NCI-H2081 treated with DMSO at 0.1 percent for 48 hours (cell line): ENCODE measurements around the gene SMARCC2.
A peak's percentile ranks its signal among the peaks of the same experiment; 100 is the strongest.
"Not testable (repeated sequence)": the region's sequence is repeated elsewhere in the genome, so short reads cannot be mapped to it uniquely, and the experiment has no call there.

Source experiments
- DNase-seq: peaks from one replicate; lab custom pipeline; 2025; lab: John Stamatoyannopoulos, UW

The SMARCC2 gene

DNA sequence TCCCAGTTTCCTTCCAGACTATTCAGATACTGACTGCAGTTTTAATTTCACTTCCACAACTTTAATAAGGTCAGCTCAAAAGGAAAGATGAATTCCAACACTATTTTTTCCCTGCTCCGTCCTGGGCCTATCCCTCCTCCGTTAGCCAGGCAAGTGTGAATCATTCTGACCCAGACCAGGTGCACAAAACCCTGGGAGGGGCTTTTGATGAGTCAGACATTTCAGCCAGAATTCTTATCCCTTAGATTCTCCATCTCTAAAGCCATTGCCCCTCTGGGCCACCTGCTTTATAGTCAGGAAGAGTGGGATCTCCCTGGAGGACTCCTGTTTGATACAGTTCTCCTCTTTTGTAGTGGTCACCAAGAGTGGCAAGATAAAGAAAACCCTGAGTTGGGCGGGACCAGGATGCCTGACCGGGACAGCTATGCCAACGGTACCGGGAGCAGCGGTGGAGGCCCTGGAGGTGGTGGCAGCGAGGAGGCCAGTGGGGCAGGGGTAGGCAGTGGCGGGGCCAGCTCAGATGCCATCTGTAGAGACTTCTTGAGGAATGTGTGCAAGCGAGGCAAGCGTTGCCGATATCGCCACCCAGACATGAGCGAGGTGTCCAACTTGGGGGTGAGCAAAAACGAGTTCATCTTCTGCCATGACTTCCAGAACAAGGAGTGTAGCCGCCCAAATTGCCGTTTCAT lies 69.0 kb downstream of the SMARCC2 start:
- DNase-seq, result no peak

DNA sequence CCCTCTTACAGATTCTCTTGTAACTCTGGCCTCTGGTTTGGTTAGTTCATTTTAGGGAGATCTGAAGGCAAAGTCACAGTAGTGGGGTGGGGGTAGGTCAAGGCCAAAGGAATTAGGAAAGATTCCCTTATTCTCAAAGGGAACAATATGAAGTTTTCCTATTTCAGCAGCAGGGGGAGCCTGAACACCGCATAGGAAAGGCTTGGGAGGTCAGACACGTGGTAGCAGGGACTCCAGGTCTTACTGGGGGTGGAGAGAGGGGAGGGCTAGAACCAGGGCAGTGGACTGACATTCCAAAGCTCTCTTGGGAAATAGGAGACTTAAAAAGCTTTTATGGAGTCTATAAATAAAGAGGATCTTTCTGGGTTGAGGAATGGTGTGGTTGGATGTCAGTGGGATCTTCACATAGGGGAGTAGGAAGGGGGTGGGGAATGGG lies 69.9 kb downstream of the SMARCC2 start:
- DNase-seq, result peak; percentile 40

DNA sequence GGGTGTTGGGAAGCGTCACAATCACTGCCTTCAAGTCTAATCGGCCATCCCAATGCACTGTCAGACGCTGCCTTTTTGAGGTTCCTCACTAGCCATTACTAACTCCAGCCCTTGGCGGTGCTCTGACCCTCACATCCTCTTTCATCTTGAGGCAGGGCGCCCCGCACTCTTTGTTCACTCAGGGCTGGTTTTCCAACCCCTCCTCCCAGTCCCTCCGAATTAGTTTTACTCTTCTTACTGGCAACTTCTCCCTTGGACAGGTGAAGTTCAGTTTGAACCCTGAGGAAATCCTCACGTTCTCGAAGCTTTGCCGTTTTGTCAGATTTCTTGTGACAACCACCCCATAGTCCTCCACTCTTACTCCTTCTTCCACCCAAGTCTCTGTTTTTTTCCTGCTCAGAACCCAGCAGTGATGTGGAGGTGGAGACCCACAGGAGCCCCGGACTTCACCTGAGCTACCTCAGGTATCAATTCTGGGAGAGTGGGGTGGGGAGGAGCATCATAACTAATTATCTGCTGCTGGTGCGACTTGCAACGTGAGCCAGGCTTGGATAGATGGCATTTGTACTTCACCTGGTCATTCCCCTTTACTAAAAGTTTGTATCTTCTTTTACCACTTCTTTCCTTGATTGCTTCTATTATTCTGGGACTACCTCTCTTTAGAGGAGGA lies 70.5 kb downstream of the SMARCC2 start:
- DNase-seq, result no peak

DNA sequence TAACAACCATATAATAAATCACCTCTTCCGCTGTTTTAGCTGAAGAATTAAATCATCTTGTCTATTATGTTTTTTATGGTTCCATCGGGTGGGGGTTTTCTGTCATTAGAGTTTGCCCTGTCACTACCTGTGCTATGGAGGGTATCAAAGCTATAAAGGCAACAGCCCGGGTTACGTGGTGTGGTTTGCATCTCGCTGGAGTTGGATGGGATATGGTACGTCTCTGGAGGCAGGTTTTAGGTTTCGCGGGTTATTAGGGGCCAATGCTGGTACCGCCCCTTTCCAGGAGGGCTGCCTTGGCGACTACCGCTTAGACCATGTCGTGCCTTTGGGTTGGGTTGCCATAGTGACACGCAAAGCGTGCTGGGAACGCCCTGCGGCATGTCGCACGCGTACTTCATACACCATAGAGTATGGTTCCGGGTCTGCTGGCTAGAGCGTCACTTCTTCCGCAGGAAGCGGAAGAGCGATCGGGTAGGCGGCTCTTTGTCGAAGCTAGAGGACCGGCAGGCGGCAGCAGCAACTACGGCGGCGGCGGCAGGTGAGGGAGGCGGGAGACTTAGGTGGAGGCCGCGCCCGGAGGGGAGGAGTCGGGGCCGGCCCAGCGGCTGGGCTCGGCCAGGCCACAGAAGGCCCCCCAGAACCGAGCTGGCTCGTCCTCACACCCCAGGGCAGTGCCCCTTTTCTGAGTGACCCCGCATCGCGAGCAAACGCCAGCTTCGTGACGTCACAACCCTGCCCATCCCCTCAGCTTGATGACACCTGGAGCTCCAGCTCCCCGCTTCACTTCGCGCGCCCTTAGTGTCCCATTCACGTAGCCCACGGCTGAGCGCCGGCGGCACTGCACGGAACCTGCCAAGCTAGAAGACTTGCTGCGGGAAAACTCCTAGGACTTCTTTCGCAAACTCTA lies 71.2 kb downstream of the SMARCC2 start, which contains the start of gene ZC3H10:
ZC3H10 (plus strand) TSS at position 489 of the 910 bp plus-strand sequence. CDS start 2,297 bp downstream, outside the sequence.
- DNase-seq, result peak; percentile 96

DNA sequence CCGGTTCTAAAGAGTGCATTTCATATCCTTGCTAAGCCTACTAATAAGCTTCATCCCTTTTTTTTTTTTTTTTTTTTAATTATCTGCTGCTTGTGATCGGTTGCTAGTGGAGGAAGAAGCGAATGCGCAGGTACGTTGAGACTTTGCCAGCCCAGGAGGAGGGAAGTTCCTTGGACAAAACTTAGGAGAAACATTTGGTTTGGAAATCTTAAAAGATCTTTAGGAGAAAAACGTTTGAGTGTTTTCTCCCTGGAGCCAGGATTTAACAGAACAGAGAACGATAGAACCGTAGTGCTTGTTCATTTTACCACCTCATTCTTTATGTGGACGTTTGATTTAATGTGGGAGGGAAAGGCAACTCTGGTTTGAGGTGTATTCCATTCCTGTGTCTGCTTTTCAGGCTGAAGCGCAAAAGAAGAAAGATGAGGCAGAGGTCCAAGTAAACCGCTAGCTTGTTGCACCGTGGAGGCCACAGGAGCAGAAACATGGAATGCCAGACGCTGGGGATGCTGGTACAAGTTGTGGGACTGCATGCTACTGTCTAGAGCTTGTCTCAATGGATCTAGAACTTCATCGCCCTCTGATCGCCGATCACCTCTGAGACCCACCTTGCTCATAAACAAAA lies 72.1 kb downstream of the SMARCC2 start:
- DNase-seq, result not testable (repeated sequence)

DNA sequence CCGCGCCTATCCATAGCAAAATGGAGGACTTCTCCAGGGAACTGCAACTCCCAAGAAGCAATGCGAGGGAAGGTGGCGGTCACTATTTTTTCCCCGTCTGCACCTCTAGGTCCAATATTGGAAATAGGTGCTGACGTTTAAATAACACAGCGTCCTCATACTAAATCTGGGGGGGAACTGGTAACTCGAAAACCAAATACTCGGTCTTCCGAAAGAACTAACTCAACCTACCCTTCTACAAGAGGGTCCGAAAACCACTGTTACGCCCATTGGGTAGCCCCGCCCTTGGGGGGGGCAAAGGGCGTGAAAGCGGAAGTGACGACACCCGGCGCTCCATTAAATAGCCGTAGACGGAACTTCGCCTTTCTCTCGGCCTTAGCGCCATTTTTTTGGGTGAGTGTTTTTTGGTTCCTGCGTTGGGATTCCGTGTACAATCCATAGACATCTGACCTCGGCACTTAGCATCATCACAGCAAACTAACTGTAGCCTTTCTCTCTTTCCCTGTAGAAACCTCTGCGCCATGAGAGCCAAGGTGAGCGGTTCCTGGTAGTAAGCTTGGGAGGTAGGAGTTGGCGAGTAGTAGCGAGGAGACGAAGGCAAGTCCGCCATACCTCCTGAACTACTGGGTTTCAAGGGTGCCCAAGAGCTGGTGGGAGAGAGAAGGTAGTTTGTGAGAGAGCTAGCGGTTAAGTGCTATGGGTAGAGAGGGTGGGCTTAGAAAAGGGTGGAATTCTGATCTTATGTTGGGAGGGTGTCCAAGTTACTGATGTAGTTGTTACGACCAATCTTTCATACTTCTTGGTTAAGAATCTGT lies 72.8 kb downstream of the SMARCC2 start, which contains the start of gene RPL41:
RPL41 (plus strand) TSS at position 367 of the 815 bp plus-strand sequence.
- DNase-seq, result peak; percentile 92

DNA sequence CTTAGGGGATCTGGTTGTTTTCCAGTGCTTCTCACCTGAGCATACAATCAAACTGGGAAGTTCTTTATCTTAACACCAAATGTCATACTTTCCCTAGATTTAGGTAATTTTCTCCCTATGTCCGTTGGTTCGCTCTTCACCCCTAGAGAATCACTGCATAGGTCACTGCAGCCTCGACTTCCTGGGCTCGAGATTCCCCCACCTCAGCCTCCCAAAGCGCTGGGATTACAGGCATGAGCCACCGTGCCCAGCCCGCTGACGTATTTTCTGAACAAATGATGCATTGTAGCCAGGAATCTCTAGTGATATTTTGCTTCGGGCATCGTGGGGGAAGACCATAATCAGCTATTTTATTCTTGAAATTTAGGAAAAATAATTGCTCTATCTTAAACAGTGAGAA lies 74.0 kb downstream of the SMARCC2 start:
- DNase-seq, result no peak

DNA sequence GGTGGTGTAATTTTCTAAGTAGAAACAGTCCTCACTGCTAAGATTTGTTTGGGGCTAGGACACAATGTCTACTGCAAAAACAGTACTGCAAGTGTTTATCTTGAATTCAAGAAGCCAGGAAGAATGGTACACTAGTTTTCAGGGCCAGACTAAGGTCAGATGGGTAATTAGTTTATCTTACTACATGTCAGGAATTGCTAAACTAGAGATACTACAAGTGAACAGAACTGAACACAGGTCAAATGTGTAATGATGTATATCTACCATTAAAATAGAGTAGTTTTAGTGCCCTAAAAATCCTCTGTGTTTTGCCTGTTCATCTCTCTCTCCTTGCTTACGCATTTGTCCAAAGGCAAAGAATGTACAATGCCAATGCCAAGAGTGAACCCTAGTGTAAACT lies 75.2 kb downstream of the SMARCC2 start:
- no peak for DNase-seq
